ENCODE results near the gene FURIN. TPM values are rescaled to one million over a fixed set of nuclear protein-coding genes. Genes with fewer than 3 reads are reported as not detected.

The FURIN gene
- total and polyA plus RNA-seq, 4 experiments from 2014 or later, result 1.6 to 40.3 (median 24.4) TPM

DNA sequence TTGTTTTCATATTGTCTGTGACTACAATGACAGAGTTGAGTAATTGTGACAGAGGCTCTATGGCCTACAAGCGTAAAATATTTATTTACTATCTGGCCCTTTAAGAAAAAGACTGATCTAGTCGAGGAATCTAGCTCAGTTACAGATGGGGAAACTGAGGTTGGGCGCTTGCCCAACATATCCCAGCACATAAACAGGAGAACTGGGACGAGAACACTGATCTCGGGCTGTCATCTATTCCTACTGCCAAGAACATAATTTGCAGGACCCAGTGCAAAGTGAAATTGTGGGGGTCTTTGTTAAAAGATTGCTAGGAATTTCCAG, 17.9 kb downstream of the FURIN start:
- Mint-ChIP-seq H3K27me3 (peaks cover 5 to 9% of the 10 kb centered on the region in 2 donors), H3K4me1 (peaks cover 2 to 17% (median 8%) of the 10 kb centered on the region in 4 donors), H3K36me3 (peaks cover 0 to 5% of the 10 kb centered on the region in 2 donors), H3K4me3 (peak overlapping the region in 1 of 8 donors; percentile 77), H3K9me3 (no peaks in the 10 kb centered on the region), H3K27ac (peak overlapping the region in 1 of 7 donors; percentile 60)
- intact Hi-C loops (cut with micrococcal nuclease), result loop anchor here (1.0 kb wide), 5 partner anchors 16 to 566 kb away; no protein-coding TSS in a partner anchor
- Histone ChIP-seq H3K27me3 (ENCODE audit: insufficient read depth, low read length) (no peaks in the 10 kb centered on the region), H3K36me3 (ENCODE audit: insufficient read depth, low read length) (no peaks in the 10 kb centered on the region), H3K4me1 (ENCODE audit: insufficient read depth, low read length) (peaks cover 5% of the 10 kb centered on the region), H3K9me3 (ENCODE audit: control insufficient read depth in 1 of 2, low read length in 2 of 2) (no peaks in the 10 kb centered on the region), H3K27ac (ENCODE audit: low read depth, low read length) (no peak overlapping the region), H3K4me3 (ENCODE audit: low read length in 2 of 2) (no peak overlapping the region)
- ChIA-PET CTCF (ENCODE audit: partially characterized antibody) (interaction anchor here (0.7 to 6.2 kb wide), 47 partner anchors 9 to 593 kb away, joined by 3 to 118 read pairs (median 5); partner anchors contain the start of genes BLM, HDDC3, MAN2A2 and UNC45A), POLR2A (ENCODE audit: partially characterized antibody) (interaction anchor here (1.2 to 2.8 kb wide), 5 partner anchors 17 to 241 kb away, joined by 3 to 9 read pairs (median 8); partner anchors contain the start of genes HDDC3, MAN2A2 and UNC45A)
- DNase-seq, result no peak

GRCh38 chr15:90887037-90887481, 18.7 kb downstream of the FURIN start:
- H3K4me3 Mint-ChIP-seq, result no peak overlapping the region
- Histone ChIP-seq H3K4me3 (ENCODE audit: low read length in 2 of 2) (no peak overlapping the region), H3K4me1 (ENCODE audit: insufficient read depth, low read length) (peaks cover 5% of the 10 kb centered on the region), H3K27me3 (ENCODE audit: insufficient read depth, low read length) (no peaks in the 10 kb centered on the region), H3K9me3 (ENCODE audit: control insufficient read depth in 1 of 2, low read length in 2 of 2) (no peaks in the 10 kb centered on the region), H3K27ac (ENCODE audit: low read depth, low read length) (no peak overlapping the region), H3K36me3 (ENCODE audit: insufficient read depth, low read length) (no peaks in the 10 kb centered on the region)
- H3K36me3 Mint-ChIP-seq, result peaks cover 0 to 4% of the 10 kb centered on the region in 2 donors
- no peaks in the 10 kb centered on the region for H3K9me3 Mint-ChIP-seq
- POLR2A ChIA-PET (ENCODE audit: partially characterized antibody), result interaction anchor here (2.6 to 2.8 kb wide), 2 partner anchors 16 to 45 kb away, joined by 8 to 9 read pairs; partner anchors contain the start of genes HDDC3 and MAN2A2
- CTCF ChIA-PET (ENCODE audit: partially characterized antibody), result interaction anchor here (1.7 to 6.2 kb wide), 13 partner anchors 8 to 567 kb away, joined by 5 to 118 read pairs (median 19); partner anchors contain the start of genes HDDC3, MAN2A2 and UNC45A
- peaks cover 2 to 17% (median 8%) of the 10 kb centered on the region in 4 donors for H3K4me1 Mint-ChIP-seq
- intact Hi-C loops (cut with micrococcal nuclease), result no loop called here
- no peak for DNase-seq
- H3K27ac Mint-ChIP-seq, result no peak overlapping the region
- peaks cover 5 to 9% of the 10 kb centered on the region in 2 donors for H3K27me3 Mint-ChIP-seq

DNA sequence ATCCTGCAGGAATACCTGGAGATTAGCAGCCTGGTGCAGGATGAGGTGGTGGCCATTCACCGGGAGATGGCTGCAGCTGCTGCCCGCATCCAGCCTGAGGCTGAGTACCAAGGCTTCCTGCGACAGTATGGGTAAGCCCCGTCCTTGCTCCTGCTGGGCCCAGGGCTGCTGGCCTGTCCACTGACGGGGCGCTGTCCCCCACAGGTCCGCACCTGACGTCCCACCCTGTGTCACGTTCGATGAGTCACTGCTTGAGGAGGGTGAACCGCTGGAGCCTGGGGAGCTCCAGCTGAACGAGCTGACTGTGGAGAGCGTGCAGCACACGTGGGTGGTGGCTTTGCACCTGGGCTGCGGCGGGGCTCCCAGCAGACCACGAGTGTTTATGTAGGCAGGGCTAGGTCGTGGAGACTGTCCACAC, 20.9 kb downstream of the FURIN start:
- ChIA-PET CTCF (ENCODE audit: partially characterized antibody) (interaction anchor here (6.2 kb wide), 1 partner anchor 240 kb away, joined by 118 read pairs; no protein-coding TSS in a partner anchor), POLR2A (ENCODE audit: partially characterized antibody) (no interaction called here)
- intact Hi-C loops (cut with micrococcal nuclease), result no loop called here
- no peaks in the 10 kb centered on the region for H3K9me3 ChIP-seq (ENCODE audit: control insufficient read depth in 1 of 2, low read length in 2 of 2)
- peaks cover 2 to 17% (median 8%) of the 10 kb centered on the region in 4 donors for H3K4me1 Mint-ChIP-seq
- H3K4me3 Mint-ChIP-seq, result no peak overlapping the region
- no peak overlapping the region for H3K27ac Mint-ChIP-seq
- no peaks in the 10 kb centered on the region for H3K36me3 ChIP-seq (ENCODE audit: insufficient read depth, low read length)
- H3K4me1 ChIP-seq (ENCODE audit: insufficient read depth, low read length), result peaks cover 5% of the 10 kb centered on the region
- no peaks in the 10 kb centered on the region for H3K27me3 ChIP-seq (ENCODE audit: insufficient read depth, low read length)
- peaks cover 5 to 9% of the 10 kb centered on the region in 2 donors for H3K27me3 Mint-ChIP-seq
- no peak overlapping the region for H3K4me3 ChIP-seq (ENCODE audit: low read length in 2 of 2)
- H3K27ac ChIP-seq (ENCODE audit: low read depth, low read length), result no peak overlapping the region
- no peak for DNase-seq
- H3K9me3 Mint-ChIP-seq, result peaks cover 0 to 2% (median 0%) of the 10 kb centered on the region in 8 donors
- H3K36me3 Mint-ChIP-seq, result peaks cover 0 to 3% of the 10 kb centered on the region in 2 donors

- Mint-ChIP-seq H3K4me3 (no peak overlapping the region), H3K27me3 (peaks cover 5 to 9% of the 10 kb centered on the region in 2 donors)
- no peak overlapping the region for H3K4me3 ChIP-seq (ENCODE audit: low read length in 2 of 2)
These were observed 21.5 kb downstream of the FURIN start for GRCh38 chr15:90889736-90890456.

GRCh38 chr15:90890839-90891238, 22.5 kb downstream of the FURIN start:
- H3K27me3 ChIP-seq (ENCODE audit: insufficient read depth, low read length), result no peaks in the 10 kb centered on the region
- no peaks in the 10 kb centered on the region for H3K36me3 ChIP-seq (ENCODE audit: insufficient read depth, low read length)
- Mint-ChIP-seq H3K36me3 (peaks cover 0 to 1% of the 10 kb centered on the region in 2 donors), H3K27ac (no peak overlapping the region), H3K27me3 (peaks cover 5 to 7% of the 10 kb centered on the region in 2 donors), H3K4me3 (no peak overlapping the region), H3K9me3 (peaks cover 0 to 2% (median 0%) of the 10 kb centered on the region in 8 donors), H3K4me1 (peaks cover 2 to 4% (median 3%) of the 10 kb centered on the region in 4 donors)
- no peak overlapping the region for H3K27ac ChIP-seq (ENCODE audit: low read depth, low read length)
- intact Hi-C loops (cut with micrococcal nuclease), result no loop called here
- POLR2A ChIA-PET (ENCODE audit: partially characterized antibody), result no interaction called here
- DNase-seq, result no peak
- CTCF ChIA-PET (ENCODE audit: partially characterized antibody), result no interaction called here
- no peaks in the 10 kb centered on the region for H3K9me3 ChIP-seq (ENCODE audit: control insufficient read depth in 1 of 2, low read length in 2 of 2)
- peaks cover 1% of the 10 kb centered on the region for H3K4me1 ChIP-seq (ENCODE audit: insufficient read depth, low read length)
- no peak overlapping the region for H3K4me3 ChIP-seq (ENCODE audit: low read length in 2 of 2)

More at GRCh38 chr15:90889736-90890456, 21.5 kb downstream of the FURIN start:
- H3K9me3 Mint-ChIP-seq, result peaks cover 0 to 2% (median 0%) of the 10 kb centered on the region in 8 donors
- peaks cover 0 to 2% of the 10 kb centered on the region in 2 donors for H3K36me3 Mint-ChIP-seq
- Histone ChIP-seq H3K4me1 (ENCODE audit: insufficient read depth, low read length) (peaks cover 5% of the 10 kb centered on the region), H3K27me3 (ENCODE audit: insufficient read depth, low read length) (no peaks in the 10 kb centered on the region), H3K27ac (ENCODE audit: low read depth, low read length) (no peak overlapping the region), H3K36me3 (ENCODE audit: insufficient read depth, low read length) (no peaks in the 10 kb centered on the region), H3K9me3 (ENCODE audit: control insufficient read depth in 1 of 2, low read length in 2 of 2) (no peaks in the 10 kb centered on the region)
- intact Hi-C loops (cut with micrococcal nuclease), result no loop called here
- ChIA-PET CTCF (ENCODE audit: partially characterized antibody) (interaction anchor here (6.2 kb wide), 1 partner anchor 241 kb away, joined by 118 read pairs; no protein-coding TSS in a partner anchor), POLR2A (ENCODE audit: partially characterized antibody) (no interaction called here)
- DNase-seq, result no peak
- H3K4me1 Mint-ChIP-seq, result peaks cover 2 to 14% (median 8%) of the 10 kb centered on the region in 4 donors
- H3K27ac Mint-ChIP-seq, result no peak overlapping the region

DNA sequence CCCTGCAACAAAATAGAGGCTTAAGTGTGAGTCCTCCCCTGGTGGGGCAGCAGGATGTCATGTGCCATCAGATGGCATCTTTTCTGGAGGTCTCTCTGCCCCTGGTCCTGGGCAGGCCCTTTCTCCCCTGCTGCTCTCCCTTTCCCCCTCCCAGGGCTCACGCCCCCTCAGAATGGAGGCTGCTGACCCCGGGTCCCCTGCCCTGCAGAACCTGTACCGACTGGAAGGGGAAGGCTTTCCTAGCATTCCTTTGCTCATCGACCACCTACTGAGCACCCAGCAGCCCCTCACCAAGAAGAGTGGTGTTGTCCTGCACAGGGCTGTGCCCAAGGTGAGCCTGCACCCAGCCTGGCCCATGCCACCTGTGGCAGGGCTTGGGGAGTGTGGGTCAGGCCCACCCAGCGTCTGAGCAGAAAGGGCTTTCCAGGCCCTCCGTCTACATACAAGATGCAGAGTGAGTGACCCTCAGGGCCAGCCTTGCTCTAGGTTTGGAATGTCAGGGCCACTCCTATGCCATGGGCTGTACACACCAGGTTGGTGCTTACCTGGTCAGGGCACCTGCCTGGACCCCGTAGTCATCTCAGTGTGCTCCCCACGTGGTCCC, 23.1 kb downstream of the FURIN start:
- Mint-ChIP-seq H3K27me3 (peaks cover 3 to 4% of the 10 kb centered on the region in 2 donors), H3K9me3 (peaks cover 0 to 2% (median 0%) of the 10 kb centered on the region in 8 donors), H3K4me1 (peaks cover 0 to 2% (median 0%) of the 10 kb centered on the region in 4 donors), H3K27ac (no peak overlapping the region), H3K36me3 (no peaks in the 10 kb centered on the region), H3K4me3 (no peak overlapping the region)
- ChIA-PET POLR2A (ENCODE audit: partially characterized antibody) (no interaction called here), CTCF (ENCODE audit: partially characterized antibody) (no interaction called here)
- DNase-seq, result no peak
- Histone ChIP-seq H3K27me3 (ENCODE audit: insufficient read depth, low read length) (no peaks in the 10 kb centered on the region), H3K4me3 (ENCODE audit: low read length in 2 of 2) (no peak overlapping the region), H3K9me3 (ENCODE audit: control insufficient read depth in 1 of 2, low read length in 2 of 2) (no peaks in the 10 kb centered on the region), H3K27ac (ENCODE audit: low read depth, low read length) (no peak overlapping the region), H3K36me3 (ENCODE audit: insufficient read depth, low read length) (no peaks in the 10 kb centered on the region), H3K4me1 (ENCODE audit: insufficient read depth, low read length) (no peaks in the 10 kb centered on the region)
- intact Hi-C loops (cut with micrococcal nuclease), result no loop called here

GRCh38 chr15:90892023-90892422, 23.6 kb downstream of the FURIN start:
- H3K9me3 ChIP-seq (ENCODE audit: control insufficient read depth in 1 of 2, low read length in 2 of 2), result no peaks in the 10 kb centered on the region
- H3K4me3 ChIP-seq (ENCODE audit: low read length in 2 of 2), result no peak overlapping the region
- no peak overlapping the region for H3K4me3 Mint-ChIP-seq
- H3K27me3 ChIP-seq (ENCODE audit: insufficient read depth, low read length), result no peaks in the 10 kb centered on the region
- ChIA-PET CTCF (ENCODE audit: partially characterized antibody) (no interaction called here), POLR2A (ENCODE audit: partially characterized antibody) (no interaction called here)
- H3K27ac Mint-ChIP-seq, result peak overlapping the region in 1 of 7 donors; percentile 8
- H3K27me3 Mint-ChIP-seq, result peaks cover 3 to 4% of the 10 kb centered on the region in 2 donors
- H3K4me1 Mint-ChIP-seq, result peaks cover 0 to 2% (median 0%) of the 10 kb centered on the region in 4 donors
- H3K27ac ChIP-seq (ENCODE audit: low read depth, low read length), result no peak overlapping the region
- intact Hi-C loops (cut with micrococcal nuclease), result no loop called here
- DNase-seq, result no peak
- H3K36me3 Mint-ChIP-seq, result no peaks in the 10 kb centered on the region
- no peaks in the 10 kb centered on the region for H3K4me1 ChIP-seq (ENCODE audit: insufficient read depth, low read length)
- H3K9me3 Mint-ChIP-seq, result peaks cover 0 to 2% (median 0%) of the 10 kb centered on the region in 8 donors
- H3K36me3 ChIP-seq (ENCODE audit: insufficient read depth, low read length), result no peaks in the 10 kb centered on the region

All from CD4-positive, alpha-beta memory T cell (primary cell).